Body of pancreas (tissue), 4 donors: Measurements from ENCODE around the gene MEAF6. TPM values are rescaled to one million over a fixed set of nuclear protein-coding genes. Genes with fewer than 3 reads are reported as not detected.
A peak's percentile ranks its signal among the peaks of the same experiment; 100 is the strongest.

Source experiments
- ATAC-seq: fragments of 150-250 bp; one replicate; pipeline ENCODE4 v1.9.1; 2016
- DNase-seq, 4 donors: peaks; one replicate each; pipeline ENCODE4 v3.0.0-alpha.2; 2019
- H3K27ac ChIP-seq, 4 donors: fragments of 200-600 bp; sonication (generic); 1 replicate in 3 of 4; 2 replicates in 1 of 4; pipeline versions ENCODE4 v1.5.1 to v1.6.1; 2016 to 2019; ENCODE audit warnings: mild to moderate bottlenecking in 1 of 4, mixed read lengths in 1 of 4, moderate library complexity in 1 of 4
- H3K27me3 ChIP-seq, 2 donors: fragments of 200-600 bp; sonication (generic); one replicate each; pipeline ENCODE4 v1.6.0; 2016; ENCODE audit warnings: mild to moderate bottlenecking in 1 of 2
- H3K36me3 ChIP-seq, 2 donors: fragments of 200-600 bp; sonication (generic); replicated peaks in 1 of 2; 2 replicates each; pipeline ENCODE4 v1.5.1; 2016; ENCODE audit warnings: low read depth in 2 of 2; ENCODE audit not compliant: insufficient read depth in 1 of 2
- H3K4me1 ChIP-seq: fragments of 200-600 bp; sonication (generic); one replicate; pipeline ENCODE4 v1.6.0; 2016
- H3K4me3 ChIP-seq, 2 donors: fragments of 200-600 bp; sonication (generic); 1 replicate in 1 of 2; 2 replicates in 1 of 2; pipeline ENCODE4 v1.5.1; 2016 to 2019
- H3K9me3 ChIP-seq, 3 donors: fragments of 200-600 bp; sonication (generic); 1 replicate in 2 of 3; 2 replicates in 1 of 3; pipeline ENCODE4 v1.5.1; 2016
- CTCF ChIP-seq, 7 experiments: fragments of 450-650 bp in 4 of 7; fragments of 200-600 bp in 3 of 7; sonication (generic) in 3 of 7; IDR thresholded peaks; one replicate each; pipeline ENCODE4 v1.5.1; 2016 to 2019; ENCODE audit warnings: antibody characterized with exemption in 7 of 7
- POLR2A ChIP-seq, 3 donors: fragments of 450-650 bp; IDR thresholded peaks; one replicate each; pipeline ENCODE4 v1.6.1; 2016; ENCODE audit warnings: antibody characterized with exemption in 3 of 3, mild to moderate bottlenecking in 2 of 3
- WGBS, 2 donors: methylation state at CpG; one replicate each; pipeline ENCODE4 v1.1.5; 2017; 5-methylcytosine and 5-hydroxymethylcytosine counted together
- intact Hi-C: fragments of 100-400 bp; cut with DNase I; formaldehyde crosslinking; loops from one replicate; pipeline ENCODE4 v1.15.1; 2023
- total RNA-seq, 2 donors: library from RNA; depleted of rRNA; stranded (reverse); fragments of >200 nt; gene quantifications; one replicate each; pipeline ENCODE4 v1.1.0, GENCODE V29; 2016

MEAF6 gene
- total RNA-seq, 2 donors from 2014 or later, result 36.3 to 43.5 TPM

- Histone ChIP-seq H3K4me1 (peaks cover 76% of the 10 kb centered on the region), H3K4me3 (peak within 1 kb of the TSS; percentile 46 to 70), H3K27ac (peak within 1 kb of the TSS; percentile 92 to 97 (median 96)), H3K9me3 (no peaks in the 10 kb centered on the region), H3K27me3 (no peaks in the 10 kb centered on the region), H3K36me3 (no peaks in the 10 kb centered on the region)
- intact Hi-C loops, result no loop called here
- peak; percentile 94 to 96 (median 96) for DNase-seq
- peak; percentile 93 to 100 (median 96) for TF ChIP-seq POLR2A (IDR thresholded peaks at IDR 0.05)
- no peak for TF ChIP-seq CTCF (IDR thresholded peaks at IDR 0.05)
- WGBS, 2 donors, result 0% methylated on average over 1 to 42 of the region's 78 CpGs
- ATAC-seq, result peak; percentile 80
Measured at GRCh38 chr1:37474046-37474696, 40.4 kb downstream of the MEAF6 start, which contains the start of gene ZC3H12A. ZC3H12A (plus strand) TSS chr1:37474580; CDS start chr1:37475497, 917 bp downstream.

- DNase-seq, result peak in 3 of 4 donors; percentile 27 to 45 (median 32)
- Histone ChIP-seq H3K9me3 (no peaks in the 10 kb centered on the region), H3K27me3 (no peaks in the 10 kb centered on the region), H3K27ac (peak overlapping the region; percentile 92 to 97 (median 96)), H3K36me3 (no peaks in the 10 kb centered on the region), H3K4me1 (peaks cover 69% of the 10 kb centered on the region), H3K4me3 (peak overlapping the region in 1 of 2 donors; percentile 0)
- TF ChIP-seq POLR2A (IDR thresholded peaks at IDR 0.05), result no peak
- TF ChIP-seq CTCF (IDR thresholded peaks at IDR 0.05), result no peak
- WGBS, 2 donors, result 9 to 12% methylated on average over 8 to 12 of the region's 12 CpGs
- intact Hi-C loops, result no loop called here
- no peak for ATAC-seq
Measured at GRCh38 chr1:37473431-37474045, 41.0 kb downstream of the MEAF6 start.

GRCh38 chr1:37472994-37473393 lies 41.6 kb downstream of the MEAF6 start:
- intact Hi-C loops, result no loop called here
- WGBS, 2 donors, result 68 to 72% methylated on average over 1 of the region's 1 CpG
- no peaks in the 10 kb centered on the region for H3K9me3 ChIP-seq
- peaks cover 64% of the 10 kb centered on the region for H3K4me1 ChIP-seq
- TF ChIP-seq CTCF (IDR thresholded peaks at IDR 0.05) (no peak), POLR2A (IDR thresholded peaks at IDR 0.05) (no peak)
- H3K27me3 ChIP-seq, result no peaks in the 10 kb centered on the region
- peak overlapping the region in 3 of 4 donors; percentile 95 to 97 (median 96) for H3K27ac ChIP-seq
- no peak for DNase-seq
- no peak overlapping the region for H3K4me3 ChIP-seq
- no peak for ATAC-seq
- H3K36me3 ChIP-seq, result no peaks in the 10 kb centered on the region

- Histone ChIP-seq H3K4me3 (no peak overlapping the region), H3K27ac (peak overlapping the region; percentile 83 to 96 (median 92)), H3K9me3 (no peaks in the 10 kb centered on the region), H3K4me1 (peaks cover 57% of the 10 kb centered on the region), H3K36me3 (no peaks in the 10 kb centered on the region), H3K27me3 (no peaks in the 10 kb centered on the region)
- intact Hi-C loops, result no loop called here
- 84 to 87% methylated on average over 6 to 7 of the region's 7 CpGs for WGBS, 2 donors
- TF ChIP-seq CTCF (IDR thresholded peaks at IDR 0.05) (no peak), POLR2A (IDR thresholded peaks at IDR 0.05) (no peak)
- DNase-seq (no peak), ATAC-seq (no peak)
Measured at GRCh38 chr1:37472281-37472680, 42.3 kb downstream of the MEAF6 start.
